Gastroesophageal sphincter (tissue), 3 donors: ENCODE results near the gene NBL1.

Experiments used
- EP300 ChIP-seq: sonication (generic); formaldehyde crosslinking; IDR thresholded peaks from one replicate; pipeline ENCODE4 v1.6.1; 2017; ENCODE audit warnings: antibody characterized with exemption, mild to moderate bottlenecking
- POLR2A ChIP-seq, 2 donors: fragments of 450-650 bp; IDR thresholded peaks; one replicate each; pipeline ENCODE4 v1.6.1; 2017; ENCODE audit warnings: antibody characterized with exemption in 2 of 2, mild to moderate bottlenecking in 2 of 2, moderate library complexity in 1 of 2
- TF ChIP-seq, protein P1 (sequence below), 4 experiments: fragments of 200-600 bp in 2 of 4; fragments of 450-650 bp in 2 of 4; sonication (generic) in 1 of 4; IDR thresholded peaks; one replicate each; pipeline ENCODE4 v1.5.1; 2017 to 2019; ENCODE audit warnings: antibody characterized with exemption in 4 of 4, mild to moderate bottlenecking in 2 of 4, moderate library complexity in 2 of 4

GRCh38 chr1:19683351-19683750 lies 39.2 kb downstream of the NBL1 start:
- TF ChIP-seq EP300 (no peak), POLR2A (IDR thresholded peaks at IDR 0.05) (no peak)
- TF ChIP-seq, protein P1, sequence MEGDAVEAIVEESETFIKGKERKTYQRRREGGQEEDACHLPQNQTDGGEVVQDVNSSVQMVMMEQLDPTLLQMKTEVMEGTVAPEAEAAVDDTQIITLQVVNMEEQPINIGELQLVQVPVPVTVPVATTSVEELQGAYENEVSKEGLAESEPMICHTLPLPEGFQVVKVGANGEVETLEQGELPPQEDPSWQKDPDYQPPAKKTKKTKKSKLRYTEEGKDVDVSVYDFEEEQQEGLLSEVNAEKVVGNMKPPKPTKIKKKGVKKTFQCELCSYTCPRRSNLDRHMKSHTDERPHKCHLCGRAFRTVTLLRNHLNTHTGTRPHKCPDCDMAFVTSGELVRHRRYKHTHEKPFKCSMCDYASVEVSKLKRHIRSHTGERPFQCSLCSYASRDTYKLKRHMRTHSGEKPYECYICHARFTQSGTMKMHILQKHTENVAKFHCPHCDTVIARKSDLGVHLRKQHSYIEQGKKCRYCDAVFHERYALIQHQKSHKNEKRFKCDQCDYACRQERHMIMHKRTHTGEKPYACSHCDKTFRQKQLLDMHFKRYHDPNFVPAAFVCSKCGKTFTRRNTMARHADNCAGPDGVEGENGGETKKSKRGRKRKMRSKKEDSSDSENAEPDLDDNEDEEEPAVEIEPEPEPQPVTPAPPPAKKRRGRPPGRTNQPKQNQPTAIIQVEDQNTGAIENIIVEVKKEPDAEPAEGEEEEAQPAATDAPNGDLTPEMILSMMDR (IDR thresholded peaks at IDR 0.05) = no peak
